KOPT-K1 (cell line): ENCODE results near the gene AREL1.

ENCODE experiments used
- H3K27ac ChIP-seq: fragments of 200-600 bp; sonication (generic); 2 replicates; pipeline ENCODE4 v1.5.1; 2016; ENCODE audit warnings: antibody characterized with exemption, mild to moderate bottlenecking, low read depth, low read length; ENCODE audit not compliant: poor library complexity, severe bottlenecking
- H3K36me3 ChIP-seq: fragments of 200-600 bp; sonication (generic); 2 replicates; pipeline ENCODE4 v1.5.1; 2017; ENCODE audit warnings: antibody characterized with exemption, mild to moderate bottlenecking, low read length, moderate library complexity; ENCODE audit not compliant: insufficient read depth
- H3K9me3 ChIP-seq: fragments of 200-600 bp; sonication (generic); 2 replicates; pipeline ENCODE4 v1.5.1; 2017; ENCODE audit warnings: antibody characterized with exemption, low read length, mild to moderate bottlenecking; ENCODE audit not compliant: insufficient read depth, poor library complexity, severe bottlenecking

AREL1 gene

DNA sequence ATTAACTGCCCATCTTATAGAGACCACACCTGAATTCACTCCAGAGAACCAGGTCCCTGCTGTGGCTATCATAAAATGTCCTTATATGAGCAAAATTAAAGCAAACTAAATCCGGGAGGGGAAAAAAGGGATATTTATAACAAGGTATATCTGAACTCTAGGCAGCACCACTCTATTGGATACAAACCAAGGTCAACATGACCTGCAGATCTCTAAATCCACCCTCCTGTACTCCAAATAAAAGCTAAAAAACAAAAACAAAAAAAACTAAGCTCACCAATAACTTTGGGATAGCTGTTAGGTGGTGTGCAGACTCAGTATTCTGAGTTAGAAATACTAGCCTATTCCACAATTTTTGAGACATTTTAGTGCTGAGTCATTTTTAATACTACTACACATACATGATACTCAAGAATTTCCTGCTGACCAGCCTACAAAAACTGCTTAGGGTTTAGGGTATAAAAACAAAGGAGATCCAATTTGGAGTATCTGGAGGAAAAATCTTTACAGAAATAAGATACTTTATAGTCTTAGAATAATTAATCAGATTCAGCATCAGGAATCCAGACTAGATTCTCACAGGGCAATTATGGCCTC, 54.2 kb downstream of the AREL1 start:
- Histone ChIP-seq H3K9me3 (no peaks in the 10 kb centered on the region), H3K27ac (no peak overlapping the region), H3K36me3 (peaks cover 71% of the 10 kb centered on the region)

DNA sequence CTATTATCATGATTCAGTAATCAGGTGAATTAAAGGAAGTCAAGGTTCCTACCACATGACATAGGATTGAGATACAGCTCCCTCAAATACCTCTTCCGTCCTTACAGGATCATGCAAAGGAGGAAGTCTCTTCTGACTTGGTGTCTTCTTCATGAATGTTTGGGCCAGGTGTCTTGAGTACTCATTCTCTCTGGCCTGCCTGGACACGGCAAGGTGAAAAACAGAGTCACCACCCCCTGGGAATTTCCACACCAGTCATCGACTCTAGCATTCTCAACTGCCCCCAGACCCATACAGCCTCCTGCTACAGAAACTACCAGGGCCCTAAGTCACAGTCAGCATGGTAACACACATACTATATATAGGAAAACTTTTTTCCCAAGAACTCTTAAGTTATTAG, 55.9 kb downstream of the AREL1 start:
- peaks cover 55% of the 10 kb centered on the region for H3K36me3 ChIP-seq
- no peak overlapping the region for H3K27ac ChIP-seq
- no peaks in the 10 kb centered on the region for H3K9me3 ChIP-seq

DNA sequence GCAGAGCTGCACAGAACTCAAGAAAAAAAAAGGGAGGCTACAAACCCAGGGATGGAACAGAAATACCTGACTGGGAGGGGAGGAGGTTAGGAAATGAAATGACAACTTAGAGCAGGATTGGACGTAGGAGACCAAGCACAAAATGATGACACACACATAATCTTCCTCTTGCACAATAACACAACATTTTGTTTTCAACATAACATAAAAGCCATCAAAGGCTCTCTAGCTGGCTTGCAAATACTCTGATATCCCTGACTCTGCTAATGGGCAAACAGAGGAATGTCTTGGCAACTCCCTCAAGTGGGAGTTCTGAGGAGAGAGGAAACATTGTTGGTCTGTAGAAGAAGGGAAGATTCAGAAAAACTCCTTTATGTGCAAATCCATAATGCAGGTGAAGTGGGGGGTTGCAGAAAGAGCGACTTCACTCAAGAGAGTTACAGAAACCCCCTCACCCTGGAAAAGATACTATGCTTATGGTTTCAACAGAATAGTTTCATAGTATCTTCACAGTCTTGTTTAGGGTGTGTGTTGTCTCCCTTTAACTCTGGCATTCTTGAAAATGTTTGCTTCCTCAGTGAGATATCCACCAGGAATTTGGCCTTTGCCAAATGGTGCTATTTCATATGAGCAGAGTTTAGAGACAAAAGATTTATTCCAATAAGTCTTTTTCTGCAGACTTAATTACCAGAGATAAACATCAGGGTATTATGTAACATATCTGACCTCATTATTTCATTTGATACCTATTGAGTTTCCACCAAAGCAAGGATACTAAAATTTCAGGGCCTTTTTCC, 57.1 kb downstream of the AREL1 start:
- H3K9me3 ChIP-seq: no peaks in the 10 kb centered on the region
- no peak overlapping the region for H3K27ac ChIP-seq
- H3K36me3 ChIP-seq: peaks cover 43% of the 10 kb centered on the region

DNA sequence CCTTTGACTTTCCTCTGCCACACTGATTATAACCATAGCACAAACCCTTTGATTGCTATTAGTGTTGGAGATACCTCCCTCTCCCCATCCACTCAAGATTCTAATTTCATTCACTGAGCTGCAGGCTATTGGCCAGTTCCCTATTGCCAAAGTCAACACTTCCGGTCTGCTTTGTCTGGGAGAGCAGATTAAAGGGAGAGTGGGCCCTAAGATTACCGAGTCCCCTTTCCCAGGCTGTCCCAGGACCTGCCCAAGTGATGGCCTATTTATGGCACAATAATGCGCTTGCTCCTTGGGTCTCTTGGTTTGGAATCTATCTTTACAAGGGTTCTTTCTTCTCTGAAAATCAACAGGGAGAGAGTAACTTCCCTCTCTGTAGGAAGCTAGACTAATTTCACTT, 57.9 kb downstream of the AREL1 start:
- no peaks in the 10 kb centered on the region for H3K9me3 ChIP-seq
- peaks cover 34% of the 10 kb centered on the region for H3K36me3 ChIP-seq
- H3K27ac ChIP-seq: no peak overlapping the region

DNA sequence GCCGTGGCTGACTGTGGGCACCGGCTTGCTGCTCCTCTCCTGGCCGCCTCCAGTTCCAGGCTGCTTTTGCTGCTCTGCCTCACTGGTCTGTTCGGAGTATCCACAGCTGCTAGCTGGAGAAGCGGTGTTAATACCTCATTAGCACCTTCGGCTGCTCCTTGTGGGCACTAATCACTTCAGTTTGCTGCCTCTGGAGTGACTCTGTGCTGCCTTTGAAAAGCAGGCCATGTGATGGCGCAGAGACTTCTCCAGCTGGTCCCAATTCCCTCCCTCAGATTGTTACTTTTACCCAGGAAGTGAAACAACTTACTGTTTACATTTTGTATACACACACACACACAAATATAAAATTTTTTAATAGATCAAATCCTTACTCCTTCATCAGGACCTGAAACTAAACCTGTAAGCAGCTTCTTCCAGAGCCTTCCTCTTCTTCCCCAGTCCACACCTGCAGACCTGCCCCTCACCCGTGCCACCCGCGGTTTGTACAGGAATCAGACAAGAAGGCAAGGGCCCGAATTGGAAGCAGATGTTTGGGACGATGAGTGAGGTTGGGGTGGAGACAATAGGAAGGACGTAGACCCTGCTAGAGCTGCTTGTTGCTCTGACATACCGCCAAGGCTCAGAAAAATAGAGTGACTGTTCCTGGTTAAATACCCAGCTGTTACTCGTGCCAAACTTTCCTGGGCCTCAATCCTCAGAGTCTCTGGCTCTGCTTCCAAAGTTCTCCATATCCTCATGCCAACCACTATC, 59.3 kb downstream of the AREL1 start:
- Histone ChIP-seq H3K9me3 (no peaks in the 10 kb centered on the region), H3K36me3 (peaks cover 28% of the 10 kb centered on the region), H3K27ac (no peak overlapping the region)

DNA sequence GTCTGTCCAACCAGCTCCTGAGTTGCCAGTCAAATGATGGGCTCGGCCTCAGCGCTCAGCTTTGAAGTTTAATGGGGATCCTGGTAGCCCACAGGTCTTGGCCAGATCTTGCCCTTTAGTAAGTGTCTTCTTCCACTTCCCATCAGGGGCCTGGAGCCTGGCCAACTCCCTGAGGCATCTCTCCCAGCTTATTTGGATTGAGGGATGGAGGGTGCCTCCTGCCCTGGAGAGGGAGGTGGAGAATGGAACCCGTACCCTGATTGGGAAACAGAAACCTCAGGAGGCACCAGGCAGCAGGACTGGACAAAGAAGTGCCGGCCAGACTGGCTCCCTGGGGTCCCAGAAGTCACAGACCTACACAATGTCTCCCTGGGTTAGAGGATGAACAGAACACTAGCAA, 60.3 kb downstream of the AREL1 start:
- Histone ChIP-seq H3K9me3 (no peaks in the 10 kb centered on the region), H3K27ac (no peak overlapping the region), H3K36me3 (peaks cover 24% of the 10 kb centered on the region)

DNA sequence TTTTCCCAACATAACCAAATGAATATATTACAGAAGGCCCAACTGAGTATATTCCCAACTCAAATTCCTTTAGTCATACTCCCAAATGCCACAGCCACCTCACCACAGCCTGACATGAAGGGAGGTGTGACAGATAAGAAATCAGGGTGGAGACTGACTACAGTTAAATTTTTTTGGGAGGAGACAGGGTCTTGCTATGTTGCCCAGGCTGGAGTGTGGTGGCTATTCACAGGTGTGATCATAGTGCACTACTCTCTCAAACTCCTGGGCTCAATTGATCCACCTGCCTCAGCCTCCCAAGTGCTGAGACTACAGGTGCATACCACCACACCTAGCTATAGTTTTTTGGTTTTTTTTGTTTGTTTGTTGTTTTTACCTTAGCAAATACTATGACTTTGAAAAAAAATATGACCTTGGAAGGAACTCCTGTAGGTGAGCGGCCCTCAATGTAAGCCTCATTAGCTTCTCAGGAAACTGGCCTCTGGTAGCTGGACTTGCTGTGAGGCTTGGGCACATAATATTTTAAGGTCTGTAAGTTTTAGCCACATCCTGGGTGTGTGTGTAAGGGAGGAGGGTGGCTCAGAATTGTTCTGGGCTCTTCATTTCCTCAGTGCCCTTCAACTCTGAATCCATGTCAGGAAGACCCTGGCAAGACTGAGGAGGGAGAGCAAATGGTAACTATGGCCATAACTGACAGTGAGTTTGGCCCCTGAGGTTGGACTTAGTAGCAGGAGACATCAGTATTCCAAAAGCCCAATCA, 61.8 kb downstream of the AREL1 start:
- H3K27ac ChIP-seq: no peak overlapping the region
- peaks cover 10% of the 10 kb centered on the region; the same call in 1 of the 2 replicates for H3K36me3 ChIP-seq

DNA sequence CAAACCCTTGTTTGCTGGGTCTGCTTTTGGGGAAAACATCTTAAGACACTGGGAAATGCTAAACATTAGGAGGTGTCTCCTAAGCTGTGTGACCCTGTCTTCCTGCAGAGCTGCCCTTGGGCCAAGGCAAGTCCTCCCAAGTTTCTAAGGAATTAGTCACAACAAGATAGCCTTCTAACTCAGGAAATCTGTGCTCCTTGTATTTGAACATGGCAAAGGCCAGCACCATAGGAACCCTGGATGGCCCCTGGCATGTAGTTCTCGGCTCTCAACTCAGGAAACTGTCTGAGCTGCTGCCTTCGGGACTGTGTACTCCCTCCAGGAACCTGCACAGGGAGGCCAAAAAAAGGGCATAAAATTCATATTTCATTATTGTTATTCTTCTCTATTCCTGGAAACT, 63.2 kb downstream of the AREL1 start:
- Histone ChIP-seq H3K9me3 (no peaks in the 10 kb centered on the region), H3K27ac (no peak overlapping the region), H3K36me3 (0 out of 2 replicates have a peak, but pooled peaks cover 4% of the 10 kb centered on the region)

More for the DNA sequence above, 61.8 kb downstream of the AREL1 start:
- H3K9me3 ChIP-seq: no peaks in the 10 kb centered on the region

DNA sequence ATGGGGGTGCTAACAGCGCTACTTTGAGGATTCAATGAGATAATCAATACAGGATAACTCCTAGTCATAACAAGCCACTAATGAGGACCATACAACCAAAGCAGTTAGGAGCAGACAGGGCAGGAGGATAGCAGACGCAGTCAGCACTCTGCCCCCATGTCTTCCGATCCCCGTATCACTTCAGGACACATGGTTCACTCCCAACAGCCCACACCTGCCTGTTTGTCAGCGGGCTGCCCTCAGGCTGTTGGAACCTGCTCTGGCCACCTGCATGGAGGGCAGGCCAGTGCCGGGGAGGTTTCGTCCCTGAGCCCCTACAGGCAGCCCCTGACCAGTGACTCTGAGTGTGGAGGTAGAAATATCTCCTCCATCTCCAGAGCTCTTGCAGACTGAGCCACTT, 63.7 kb downstream of the AREL1 start:
- H3K9me3 ChIP-seq: no peaks in the 10 kb centered on the region
- H3K27ac ChIP-seq: no peak overlapping the region
- H3K36me3 ChIP-seq: 0 out of 2 replicates have a peak, but pooled peaks cover 2% of the 10 kb centered on the region

DNA sequence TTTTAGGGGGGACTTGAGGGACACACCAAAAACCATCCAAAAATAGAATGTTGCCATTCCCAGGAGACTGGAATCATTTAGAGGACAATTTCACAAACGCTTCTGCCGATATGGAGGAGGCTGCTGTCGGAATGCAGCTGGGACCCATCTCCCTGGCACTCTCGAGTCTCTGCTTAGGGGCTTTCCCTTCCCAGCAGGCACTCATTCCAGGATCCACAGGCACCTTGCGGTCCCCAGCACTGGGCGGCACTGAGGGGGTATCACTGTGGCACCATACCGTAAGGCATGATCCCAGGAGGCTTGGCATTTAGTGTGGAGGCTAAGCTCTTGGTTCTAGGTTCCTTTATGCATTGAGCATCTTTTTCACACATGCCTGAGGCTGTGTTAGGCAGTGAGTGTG, 64.3 kb downstream of the AREL1 start:
- Histone ChIP-seq H3K9me3 (no peaks in the 10 kb centered on the region), H3K27ac (no peak overlapping the region), H3K36me3 (no peaks in the 10 kb centered on the region)

DNA sequence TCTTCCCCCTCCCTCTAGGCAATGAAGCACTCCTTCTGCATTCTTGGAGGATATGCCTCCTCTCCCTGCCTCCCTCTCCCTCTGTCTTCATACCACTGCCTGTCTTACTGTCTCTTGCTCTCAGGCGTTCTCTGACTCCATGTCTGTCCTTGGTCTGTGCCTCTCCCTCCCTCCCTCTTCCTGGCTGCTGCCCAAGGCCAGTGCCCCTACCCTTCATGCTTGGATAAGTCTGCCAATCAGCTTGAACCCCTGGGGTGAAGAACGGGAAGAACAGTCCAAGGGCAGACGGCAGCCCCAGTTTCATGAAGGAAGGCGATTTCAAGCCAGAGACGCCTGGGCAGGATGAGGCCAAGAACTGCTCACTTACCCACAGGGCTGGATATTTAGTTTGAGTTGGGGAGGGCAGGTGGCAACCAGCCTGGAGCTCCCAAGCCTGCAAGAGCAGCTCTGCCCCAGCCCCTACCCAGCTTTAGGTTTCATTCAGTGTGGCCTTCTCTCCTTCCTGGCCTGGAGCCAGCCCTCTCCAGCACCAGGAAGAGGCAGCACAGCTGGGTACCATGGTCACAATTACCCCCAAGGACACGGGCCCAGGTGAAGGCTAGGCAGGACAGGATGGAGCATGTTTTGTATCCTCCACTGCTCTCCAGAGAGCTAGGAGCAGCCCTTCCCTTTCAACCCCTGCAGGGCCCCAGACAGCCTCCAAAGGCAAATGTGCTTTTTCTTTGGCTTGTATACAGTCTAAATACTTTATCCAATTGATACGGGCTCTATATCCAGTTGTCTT, 65.0 kb downstream of the AREL1 start:
- Histone ChIP-seq H3K27ac (no peak overlapping the region), H3K36me3 (no peaks in the 10 kb centered on the region), H3K9me3 (no peaks in the 10 kb centered on the region)

DNA sequence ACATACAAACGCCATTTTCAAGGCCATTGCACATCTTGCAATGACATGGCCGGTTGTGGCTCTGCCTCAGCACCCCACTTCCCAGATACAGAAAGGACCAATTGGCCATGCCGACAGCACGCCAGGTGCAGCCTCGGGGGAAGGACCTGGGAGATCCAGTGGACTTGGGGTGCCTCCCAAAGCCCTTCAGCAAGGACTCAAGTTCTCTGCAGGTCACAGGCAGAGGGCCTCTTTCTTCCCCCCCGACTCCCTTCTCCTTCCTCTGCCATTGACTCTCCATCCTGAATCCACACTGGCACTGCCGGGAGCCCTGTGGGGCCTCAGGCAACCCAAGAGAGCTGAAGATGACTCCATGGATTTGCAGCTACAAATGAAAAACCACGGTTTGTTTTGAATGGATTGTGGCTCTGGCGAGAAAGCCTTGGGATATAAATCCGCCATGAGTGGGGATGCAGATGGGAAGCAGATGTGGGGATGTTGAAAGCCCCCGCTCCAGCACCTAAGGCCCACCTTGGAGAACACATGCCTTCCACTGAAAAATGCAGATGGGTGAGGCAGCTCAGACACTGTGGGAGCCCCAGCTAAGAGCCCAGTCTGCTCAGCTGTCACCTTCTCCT, 65.7 kb downstream of the AREL1 start:
- H3K36me3 ChIP-seq: no peaks in the 10 kb centered on the region
- no peaks in the 10 kb centered on the region for H3K9me3 ChIP-seq
- no peak overlapping the region for H3K27ac ChIP-seq

DNA sequence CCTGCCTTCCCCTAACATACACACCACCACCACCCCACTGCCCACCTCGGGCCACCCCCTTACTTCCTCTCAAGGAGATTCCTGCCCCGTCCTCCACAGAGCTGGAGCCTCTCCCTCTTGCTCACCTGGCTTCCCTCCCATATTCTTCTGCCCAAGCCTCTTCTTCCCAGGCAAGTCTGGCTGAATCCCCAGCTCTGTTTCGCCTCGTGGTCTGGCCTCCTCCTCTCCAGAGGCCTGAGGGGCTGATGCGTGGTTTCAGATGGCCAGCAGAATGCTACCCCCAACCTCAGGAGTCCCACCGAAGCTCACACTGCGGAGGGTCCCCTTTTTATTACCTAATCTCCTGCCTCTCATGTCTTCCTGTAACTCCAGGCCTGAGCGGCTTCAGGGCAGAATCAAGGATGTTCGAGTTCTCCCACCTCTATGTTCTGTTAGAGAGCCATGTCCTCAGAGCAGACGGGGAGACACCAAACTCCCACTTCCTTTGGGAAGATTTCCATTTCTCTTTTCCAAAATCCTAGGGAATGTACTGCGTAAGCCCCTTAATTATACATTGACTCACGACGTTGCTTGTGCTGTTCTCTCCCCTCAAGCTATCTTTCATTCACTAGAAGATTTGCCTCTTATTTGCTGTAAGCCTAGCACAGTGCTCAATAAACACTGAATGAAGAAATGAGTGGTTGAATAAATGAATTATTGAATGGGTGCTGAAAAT, 67.0 kb downstream of the AREL1 start:
- Histone ChIP-seq H3K36me3 (no peaks in the 10 kb centered on the region), H3K9me3 (no peaks in the 10 kb centered on the region), H3K27ac (no peak overlapping the region)
